ENCODE data around the gene CCR6. TPM values are rescaled to one million over a fixed set of nuclear protein-coding genes. Genes with fewer than 3 reads are reported as not detected.

The CCR6 gene
- total RNA-seq, 1 donor from 2014 or later: not detected

DNA sequence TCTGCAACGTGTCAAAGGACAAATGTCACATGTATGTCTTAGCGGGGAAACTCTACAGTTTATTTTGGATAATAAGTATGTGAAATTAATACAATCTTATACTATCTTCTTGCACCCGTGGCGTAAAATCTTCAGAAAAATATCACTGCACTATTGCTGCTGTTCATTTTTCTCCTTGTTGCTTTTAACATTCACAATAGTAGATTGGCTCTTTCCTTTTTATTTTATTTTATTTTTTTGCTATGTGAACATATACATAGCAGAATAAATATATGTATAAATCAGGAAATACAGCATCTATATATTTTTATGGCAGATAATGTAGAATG is 19.5 kb downstream of the CCR6 start:
- no peak overlapping the region for H3K4me3 Mint-ChIP-seq (ENCODE audit: low read depth)

DNA sequence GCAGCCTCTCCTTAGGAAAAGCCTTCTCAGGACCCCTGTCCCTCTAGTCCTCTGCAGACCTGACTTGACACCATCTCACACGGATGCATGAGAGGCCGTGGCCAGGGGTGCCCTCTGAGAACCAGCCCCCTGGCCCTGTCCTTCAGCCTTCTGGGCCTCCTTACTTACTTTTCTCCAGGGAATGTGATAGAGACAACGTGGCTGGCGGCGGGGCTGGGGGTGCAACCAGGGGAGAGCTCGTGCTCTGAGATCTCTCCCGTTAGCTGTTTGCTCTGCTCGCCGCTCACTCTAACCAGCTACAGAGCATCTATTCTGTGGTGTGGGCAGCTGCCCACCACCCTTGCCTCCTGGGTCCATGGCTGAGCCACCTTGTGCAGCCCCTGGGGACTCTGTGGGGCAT is 20.1 kb downstream of the CCR6 start:
- Mint-ChIP-seq H3K4me1 (ENCODE audit: low read depth) (peaks cover 19% of the 10 kb centered on the region), H3K4me3 (ENCODE audit: low read depth) (no peak overlapping the region), H3K9me3 (ENCODE audit: low read depth) (no peaks in the 10 kb centered on the region), H3K36me3 (ENCODE audit: insufficient read depth) (no peaks in the 10 kb centered on the region), H3K27ac (no peak overlapping the region), H3K27me3 (peaks cover 43% of the 10 kb centered on the region)
- TF ChIP-seq, protein P1, sequence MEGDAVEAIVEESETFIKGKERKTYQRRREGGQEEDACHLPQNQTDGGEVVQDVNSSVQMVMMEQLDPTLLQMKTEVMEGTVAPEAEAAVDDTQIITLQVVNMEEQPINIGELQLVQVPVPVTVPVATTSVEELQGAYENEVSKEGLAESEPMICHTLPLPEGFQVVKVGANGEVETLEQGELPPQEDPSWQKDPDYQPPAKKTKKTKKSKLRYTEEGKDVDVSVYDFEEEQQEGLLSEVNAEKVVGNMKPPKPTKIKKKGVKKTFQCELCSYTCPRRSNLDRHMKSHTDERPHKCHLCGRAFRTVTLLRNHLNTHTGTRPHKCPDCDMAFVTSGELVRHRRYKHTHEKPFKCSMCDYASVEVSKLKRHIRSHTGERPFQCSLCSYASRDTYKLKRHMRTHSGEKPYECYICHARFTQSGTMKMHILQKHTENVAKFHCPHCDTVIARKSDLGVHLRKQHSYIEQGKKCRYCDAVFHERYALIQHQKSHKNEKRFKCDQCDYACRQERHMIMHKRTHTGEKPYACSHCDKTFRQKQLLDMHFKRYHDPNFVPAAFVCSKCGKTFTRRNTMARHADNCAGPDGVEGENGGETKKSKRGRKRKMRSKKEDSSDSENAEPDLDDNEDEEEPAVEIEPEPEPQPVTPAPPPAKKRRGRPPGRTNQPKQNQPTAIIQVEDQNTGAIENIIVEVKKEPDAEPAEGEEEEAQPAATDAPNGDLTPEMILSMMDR (IDR thresholded peaks at IDR 0.05; ENCODE audit: unreplicated experiment): no peak
- no peak for DNase-seq (ENCODE audit: low spot score, unreplicated experiment)

More for the DNA sequence above, 19.5 kb downstream of the CCR6 start:
- Mint-ChIP-seq H3K9me3 (ENCODE audit: low read depth) (no peaks in the 10 kb centered on the region), H3K36me3 (ENCODE audit: insufficient read depth) (no peaks in the 10 kb centered on the region), H3K27me3 (peaks cover 39% of the 10 kb centered on the region), H3K4me1 (ENCODE audit: low read depth) (peaks cover 22% of the 10 kb centered on the region), H3K27ac (no peak overlapping the region)
- no peak for DNase-seq (ENCODE audit: low spot score, unreplicated experiment)
- TF ChIP-seq, protein P1 (IDR thresholded peaks at IDR 0.05; ENCODE audit: unreplicated experiment): no peak

DNA sequence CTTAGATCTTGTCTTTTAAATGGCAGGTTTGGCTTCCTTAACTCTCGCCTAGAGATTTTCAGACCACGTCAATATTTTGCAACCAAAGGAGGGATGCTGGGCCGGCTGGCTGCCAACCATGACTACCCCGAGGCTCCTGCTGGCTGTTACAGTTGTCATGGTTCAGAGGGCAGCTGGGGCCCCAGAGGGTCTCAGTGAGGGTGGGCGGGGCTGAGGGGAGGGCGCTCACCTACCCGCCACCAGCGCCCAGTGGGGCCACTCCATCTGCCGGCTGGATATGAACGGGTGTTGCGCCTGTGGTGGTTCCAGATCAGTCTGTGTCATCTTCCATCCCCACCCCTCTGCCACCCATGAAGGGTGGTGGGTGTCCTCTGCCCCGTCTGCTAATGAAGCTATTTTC is 22.6 kb downstream of the CCR6 start:
- H3K4me1 Mint-ChIP-seq (ENCODE audit: low read depth): peaks cover 16% of the 10 kb centered on the region
- no peak overlapping the region for H3K4me3 Mint-ChIP-seq (ENCODE audit: low read depth)
- H3K27ac Mint-ChIP-seq: no peak overlapping the region
- H3K27me3 Mint-ChIP-seq: peaks cover 56% of the 10 kb centered on the region
- no peaks in the 10 kb centered on the region for H3K9me3 Mint-ChIP-seq (ENCODE audit: low read depth)
- no peaks in the 10 kb centered on the region for H3K36me3 Mint-ChIP-seq (ENCODE audit: insufficient read depth)
- TF ChIP-seq, protein P1 (IDR thresholded peaks at IDR 0.05; ENCODE audit: unreplicated experiment): no peak
- no peak for DNase-seq (ENCODE audit: low spot score, unreplicated experiment)

DNA sequence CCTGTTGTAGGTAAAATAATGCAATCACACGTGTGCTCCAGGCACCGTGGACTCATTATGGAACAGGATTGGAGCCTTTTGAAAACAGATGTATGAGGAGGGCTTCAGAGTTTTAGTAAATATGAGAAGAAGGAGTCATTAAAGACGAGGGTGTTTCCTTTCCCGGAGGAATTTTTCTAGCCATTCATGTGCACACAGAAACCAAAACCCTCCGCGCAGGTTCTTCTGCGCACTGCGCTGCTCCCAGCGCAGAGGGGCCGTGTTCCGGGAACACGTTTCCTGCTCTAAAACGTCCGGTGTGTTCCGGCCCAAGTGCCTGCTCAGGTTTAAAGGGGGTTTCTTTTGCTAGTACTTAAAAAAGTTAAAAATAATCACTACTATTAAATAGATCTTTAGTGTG is 23.2 kb downstream of the CCR6 start:
- H3K27ac Mint-ChIP-seq: no peak overlapping the region
- peaks cover 56% of the 10 kb centered on the region for H3K27me3 Mint-ChIP-seq
- TF ChIP-seq, protein P1 (IDR thresholded peaks at IDR 0.05; ENCODE audit: unreplicated experiment): no peak
- H3K4me3 Mint-ChIP-seq (ENCODE audit: low read depth): no peak overlapping the region
- no peaks in the 10 kb centered on the region for H3K36me3 Mint-ChIP-seq (ENCODE audit: insufficient read depth)
- H3K4me1 Mint-ChIP-seq (ENCODE audit: low read depth): peaks cover 10% of the 10 kb centered on the region
- DNase-seq (ENCODE audit: low spot score, unreplicated experiment): no peak
- H3K9me3 Mint-ChIP-seq (ENCODE audit: low read depth): no peaks in the 10 kb centered on the region

DNA sequence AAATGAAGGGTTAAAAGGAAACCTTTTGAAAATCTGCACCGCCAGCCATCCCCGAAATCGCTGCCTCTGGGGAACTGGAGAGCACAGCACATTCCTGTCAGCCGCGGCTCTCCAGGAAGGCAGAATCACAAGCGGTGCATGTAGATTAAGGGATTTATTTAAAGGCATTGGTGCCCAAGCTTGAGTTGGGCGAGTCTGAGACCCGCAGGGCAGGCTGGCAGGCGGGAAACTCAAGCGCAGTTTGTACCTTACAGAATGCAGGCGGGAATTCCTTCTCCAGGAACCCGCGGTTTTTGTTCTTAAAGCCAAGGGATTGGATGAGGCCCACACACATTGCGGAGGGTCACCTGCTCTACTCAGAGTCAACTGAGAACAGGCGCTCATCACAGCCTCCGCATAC is 24.1 kb downstream of the CCR6 start:
- H3K4me3 Mint-ChIP-seq (ENCODE audit: low read depth): peak overlapping the region; percentile 37
- H3K4me1 Mint-ChIP-seq (ENCODE audit: low read depth): peaks cover 7% of the 10 kb centered on the region
- DNase-seq (ENCODE audit: low spot score, unreplicated experiment): no peak
- no peaks in the 10 kb centered on the region for H3K36me3 Mint-ChIP-seq (ENCODE audit: insufficient read depth)
- peaks cover 54% of the 10 kb centered on the region for H3K27me3 Mint-ChIP-seq
- H3K27ac Mint-ChIP-seq: peak overlapping the region; percentile 81
- TF ChIP-seq, protein P1 (IDR thresholded peaks at IDR 0.05; ENCODE audit: unreplicated experiment): no peak
- H3K9me3 Mint-ChIP-seq (ENCODE audit: low read depth): no peaks in the 10 kb centered on the region

Data from progenitor cell of endocrine pancreas (in vitro differentiated cells).